GM12872 (cell line): Measurements from ENCODE around the gene LIM2.

Source experiments
- CTCF ChIP-seq: IDR thresholded peaks from 3 replicates; pipeline ENCODE4 v1.5.1; 2011; ENCODE audit warnings: low read depth, mild to moderate bottlenecking, low read length, moderate library complexity; ENCODE audit not compliant: insufficient read depth

Gene LIM2

GRCh38 chr19:51346742-51347141 is 41.0 kb downstream of the LIM2 start:
- TF ChIP-seq CTCF: 0 out of 3 replicates have a peak, but pooled peaks have one; percentile 12

GRCh38 chr19:51345076-51345620 is 42.6 kb downstream of the LIM2 start:
- no peak for TF ChIP-seq CTCF

- no peak for TF ChIP-seq CTCF
Observed at GRCh38 chr19:51342631-51343569, 44.9 kb downstream of the LIM2 start.

GRCh38 chr19:51341976-51342580 is 45.7 kb downstream of the LIM2 start, which contains the start of gene VSIG10L:
Gene VSIG10L (minus strand): TSS chr19:51342139. CDS start chr19:51342124, 15 bp downstream.
- no peak for TF ChIP-seq CTCF

- no peak for TF ChIP-seq CTCF
Observed at GRCh38 chr19:51341066-51341465, 46.7 kb downstream of the LIM2 start.

GRCh38 chr19:51339687-51340656 is 47.8 kb downstream of the LIM2 start:
- peak; percentile 28; the same call in 1 of the 3 replicates for TF ChIP-seq CTCF
